SU-DHL-6 (cell line): Measurements from ENCODE around the gene PSMB11.

Experiments used
- H2AFZ ChIP-seq: fragments of 200-600 bp; sonication (generic); 2 replicates; pipeline ENCODE4 v1.6.1; 2014; ENCODE audit warnings: low read depth, mild to moderate bottlenecking, moderate library complexity, mixed read lengths, antibody characterized with exemption, low read length; ENCODE audit not compliant: severe bottlenecking
- H3F3A ChIP-seq: fragments of 200-600 bp; shearing (Covaris generic); 2 replicates; pipeline ENCODE4 v1.6.0; 2016; ENCODE audit warnings: antibody characterized with exemption, mild to moderate bottlenecking; ENCODE audit not compliant: insufficient read depth
- H3K27ac ChIP-seq: fragments of 200-600 bp; sonication (generic); 2 replicates; pipeline ENCODE4 v1.5.1; 2016; ENCODE audit warnings: low read depth, mild to moderate bottlenecking, low read length, moderate library complexity, mixed read lengths
- H3K27me3 ChIP-seq: fragments of 200-600 bp; sonication (generic), shearing (Covaris generic); 2 replicates; pipeline ENCODE4 v1.6.0; 2014; ENCODE audit warnings: mild to moderate bottlenecking, low read length
- H3K36me3 ChIP-seq: fragments of 200-600 bp; sonication (generic); 2 replicates; pipeline ENCODE4 v1.6.1; 2014; ENCODE audit warnings: mild to moderate bottlenecking, low read length, mixed read lengths
- H3K4me2 ChIP-seq: fragments of 300-600, 200-600 bp; shearing (Covaris generic), sonication (generic); 2 replicates; pipeline ENCODE4 v1.6.0; 2014; ENCODE audit warnings: low read length, low read depth, mild to moderate bottlenecking; ENCODE audit not compliant: poor library complexity, severe bottlenecking
- H3K4me3 ChIP-seq: fragments of 200-600 bp; sonication (generic); 2 replicates; pipeline ENCODE4 v1.5.1; 2014; ENCODE audit warnings: antibody characterized with exemption, low read length, mild to moderate bottlenecking, mixed read lengths; ENCODE audit not compliant: insufficient read depth, poor library complexity, severe bottlenecking
- H3K79me2 ChIP-seq: fragments of 200-600 bp; sonication (generic); 2 replicates; pipeline ENCODE4 v1.6.1; 2014; ENCODE audit warnings: mild to moderate bottlenecking, low read length, moderate library complexity; ENCODE audit not compliant: insufficient read depth
- H3K9ac ChIP-seq: fragments of 200-600 bp; sonication (generic); 2 replicates; pipeline ENCODE4 v1.7.0; 2014; ENCODE audit warnings: mild to moderate bottlenecking, low read length
- H3K9me2 ChIP-seq: fragments of 200-600 bp; sonication (generic); replicated peaks from 2 replicates; pipeline ENCODE4 v1.6.1; 2014; ENCODE audit warnings: low read length; ENCODE audit not compliant: insufficient read depth
- H3K9me3 ChIP-seq: fragments of 200-600 bp; sonication (generic); 2 replicates; pipeline ENCODE4 v1.6.1; 2014; ENCODE audit warnings: low read length, mixed read lengths; ENCODE audit not compliant: insufficient read depth
- H4K20me1 ChIP-seq: fragments of 200-600 bp; sonication (generic); 2 replicates; pipeline ENCODE4 v1.6.1; 2014; ENCODE audit warnings: low read depth, mild to moderate bottlenecking, antibody characterized with exemption, low read length, moderate library complexity, mixed read lengths
- CTCF ChIP-seq: fragments of 200-600 bp; sonication (generic); IDR thresholded peaks from one replicate; pipeline ENCODE4 v1.5.1; 2017; ENCODE audit warnings: antibody characterized with exemption, mild to moderate bottlenecking, low read length, moderate library complexity; ENCODE audit not compliant: insufficient read depth, poor library complexity, severe bottlenecking
- EZH2phosphoT487 ChIP-seq: fragments of 200-600 bp; sonication (generic), shearing (Covaris generic); conservative IDR thresholded peaks from 2 replicates; pipeline ENCODE4 v1.6.1; 2018; ENCODE audit warnings: mild to moderate bottlenecking, antibody characterized with exemption, low read length, moderate library complexity, mixed read lengths

PSMB11 gene

DNA sequence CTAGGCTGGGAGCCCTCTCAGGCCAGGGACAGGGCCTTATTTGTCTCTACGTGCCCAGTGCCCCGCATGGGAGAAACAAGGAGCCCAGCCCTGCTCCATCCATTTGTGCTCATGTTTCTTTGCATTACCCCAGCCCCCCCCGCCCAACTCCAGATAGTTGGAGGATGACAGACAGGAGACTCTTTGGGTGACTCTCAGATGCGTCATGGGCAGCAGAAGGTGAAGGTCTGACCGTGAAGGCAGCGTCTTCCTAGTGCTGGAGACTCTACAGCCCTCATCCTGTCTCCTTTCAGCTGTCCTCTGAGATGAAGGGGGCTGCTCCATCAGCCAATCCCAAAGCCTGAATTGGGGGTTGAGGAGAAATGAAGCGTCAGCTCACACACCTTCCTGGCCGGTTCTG lies 283 bp upstream of the PSMB11 start:
- H4K20me1 ChIP-seq = no peaks in the 10 kb centered on the region
- no peak overlapping the region for H3K4me2 ChIP-seq
- H3K9me2 ChIP-seq = no peaks in the 10 kb centered on the region
- no peaks in the 10 kb centered on the region for H3F3A ChIP-seq
- H2AFZ ChIP-seq = no peak overlapping the region
- TF ChIP-seq EZH2phosphoT487 (no peak), CTCF (no peak)
- no peaks in the 10 kb centered on the region for H3K36me3 ChIP-seq
- H3K9ac ChIP-seq = no peak overlapping the region
- H3K4me3 ChIP-seq = no peak overlapping the region
- H3K9me3 ChIP-seq = no peaks in the 10 kb centered on the region
- no peaks in the 10 kb centered on the region for H3K27me3 ChIP-seq
- no peak overlapping the region for H3K27ac ChIP-seq
- H3K79me2 ChIP-seq = no peaks in the 10 kb centered on the region

- Histone ChIP-seq H3K4me2 (no peak overlapping the region), H3K36me3 (no peaks in the 10 kb centered on the region), H3K4me3 (no peak overlapping the region), H3K9ac (no peak overlapping the region), H3F3A (no peaks in the 10 kb centered on the region), H3K79me2 (no peaks in the 10 kb centered on the region), H3K9me3 (no peaks in the 10 kb centered on the region), H3K9me2 (no peaks in the 10 kb centered on the region), H3K27ac (no peak overlapping the region), H2AFZ (no peak overlapping the region), H4K20me1 (no peaks in the 10 kb centered on the region), H3K27me3 (no peaks in the 10 kb centered on the region)
- TF ChIP-seq CTCF (no peak), EZH2phosphoT487 (no peak)
Measured at GRCh38 chr14:23043145-23043544, 1.1 kb downstream of the PSMB11 start.

GRCh38 chr14:23043754-23044153 lies 1.7 kb downstream of the PSMB11 start:
- Histone ChIP-seq H3K4me3 (no peak overlapping the region), H3K9me3 (no peaks in the 10 kb centered on the region), H3K9ac (no peak overlapping the region), H3F3A (no peaks in the 10 kb centered on the region), H3K36me3 (no peaks in the 10 kb centered on the region), H2AFZ (no peak overlapping the region), H3K9me2 (no peaks in the 10 kb centered on the region), H3K79me2 (no peaks in the 10 kb centered on the region), H3K27ac (no peak overlapping the region), H4K20me1 (no peaks in the 10 kb centered on the region), H3K27me3 (no peaks in the 10 kb centered on the region), H3K4me2 (no peak overlapping the region)
- TF ChIP-seq CTCF (no peak), EZH2phosphoT487 (no peak)

DNA sequence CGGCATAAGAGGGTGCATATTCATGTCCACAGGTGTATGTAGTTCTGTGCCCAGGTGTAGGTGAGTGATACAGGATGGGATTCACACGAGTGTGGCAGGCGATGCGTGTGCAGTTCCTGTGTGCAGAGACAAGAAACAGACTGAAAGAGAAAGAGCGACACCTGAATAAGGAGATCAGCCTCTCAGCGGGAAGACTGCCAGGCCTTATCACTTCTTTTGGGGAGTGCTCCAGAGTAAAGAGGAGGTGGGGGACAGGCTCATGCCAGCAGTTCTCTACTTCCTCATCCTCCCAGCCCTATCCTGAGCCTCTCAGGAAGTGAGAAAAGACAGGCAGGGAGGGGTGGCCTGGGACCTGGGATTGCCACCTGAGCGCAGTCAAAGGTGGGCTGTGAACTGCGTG lies 2.8 kb downstream of the PSMB11 start:
- Histone ChIP-seq H4K20me1 (no peaks in the 10 kb centered on the region), H2AFZ (no peak overlapping the region), H3K27ac (no peak overlapping the region), H3K27me3 (no peaks in the 10 kb centered on the region), H3K4me2 (no peak overlapping the region), H3F3A (no peaks in the 10 kb centered on the region), H3K36me3 (no peaks in the 10 kb centered on the region), H3K9ac (no peak overlapping the region), H3K9me3 (no peaks in the 10 kb centered on the region), H3K79me2 (no peaks in the 10 kb centered on the region), H3K4me3 (no peak overlapping the region), H3K9me2 (no peaks in the 10 kb centered on the region)
- TF ChIP-seq EZH2phosphoT487 (no peak), CTCF (no peak)
